Endothelial cell of umbilical vein (primary cell): ENCODE results near the gene ZNF581. TPM values are rescaled to one million over a fixed set of nuclear protein-coding genes. Genes with fewer than 3 reads are reported as not detected.

Experiments used
- BruUV-seq: library from RNA; stranded (reverse); fragments of 400-500 nt; replicated peaks from 2 replicates; lab custom pipeline; 2021; lab: Mats Ljungman, UMichigan
- CTCF ChIA-PET: fragments of 300-600, 350-600 bp; sonication (Branson Sonifier 250); formaldehyde crosslinking; loops from one replicate; lab custom pipeline; 2021; ENCODE audit warnings: antibody characterized with exemption, inconsistent platforms; lab: Charles Lee
- POLR2A ChIA-PET: fragments of 300-600, 350-600 bp; sonication (Branson Sonifier 250); formaldehyde crosslinking; loops from one replicate; lab custom pipeline; 2021; ENCODE audit warnings: antibody characterized with exemption, inconsistent platforms; lab: Charles Lee
- DNase-seq: peaks from one replicate; pipeline ENCODE4 v3.0.0-alpha.2; 2011; ENCODE audit warnings: low read depth, low spot score
- FAIRE-seq: peaks from 2 replicates; lab custom pipeline; 2011; peaks lifted over from hg19 to GRCh38; lab: Jason Lieb, UNC
- H2AFZ ChIP-seq: 2 replicates; pipeline ENCODE4 v1.6.0; 2012; ENCODE audit warnings: low read depth, low read length, control low read depth, inconsistent platforms
- H3K27ac ChIP-seq: 2 replicates; pipeline ENCODE4 v1.5.1; 2011; ENCODE audit warnings: low read depth, mild to moderate bottlenecking, control low read depth, low read length, moderate library complexity; ENCODE audit not compliant: insufficient read depth
- H3K27me3 ChIP-seq, 2 experiments: 2 replicates each; pipeline versions ENCODE4 v1.6.0 to v1.6.1; 2011; ENCODE audit warnings: low read length in 2 of 2, mixed read lengths in 1 of 2; ENCODE audit not compliant: control insufficient read depth in 2 of 2, insufficient read depth in 2 of 2
- H3K36me3 ChIP-seq, 2 experiments: 2 replicates in 1 of 2; 3 replicates in 1 of 2; pipeline ENCODE4 v1.5.1; 2011; ENCODE audit warnings: low read length in 2 of 2, mild to moderate bottlenecking in 1 of 2, moderate library complexity in 1 of 2; ENCODE audit not compliant: control insufficient read depth in 2 of 2, insufficient read depth in 2 of 2; ENCODE audit errors: extremely low read depth in 1 of 2
- H3K4me1 ChIP-seq: 3 replicates; pipeline ENCODE4 v1.5.1; 2011; ENCODE audit warnings: mild to moderate bottlenecking, low read length; ENCODE audit not compliant: control insufficient read depth, insufficient read depth; ENCODE audit errors: extremely low read depth
- H3K4me2 ChIP-seq: 2 replicates; pipeline ENCODE4 v1.6.1; 2011; ENCODE audit warnings: low read length, control low read depth, mixed read lengths; ENCODE audit not compliant: insufficient read depth
- H3K4me3 ChIP-seq, 3 experiments: fragments of 200-600 bp in 1 of 3; sonication (generic), shearing (Covaris generic) in 1 of 3; replicated peaks in 1 of 3; 2 replicates each; pipeline ENCODE4 v1.5.1; 2011 to 2016; ENCODE audit warnings: control low read depth in 3 of 3, low read length in 3 of 3, mild to moderate bottlenecking in 2 of 3, inconsistent platforms in 1 of 3, low read depth in 1 of 3, moderate library complexity in 1 of 3; ENCODE audit not compliant: insufficient read depth in 1 of 3
- H3K79me2 ChIP-seq: 2 replicates; pipeline ENCODE4 v1.6.0; 2012; ENCODE audit warnings: low read length, inconsistent platforms; ENCODE audit not compliant: control insufficient read depth, insufficient read depth
- H3K9ac ChIP-seq: replicated peaks from 2 replicates; pipeline ENCODE3; 2011; ENCODE audit warnings: low read length, control low read depth; ENCODE audit not compliant: insufficient read depth; ENCODE audit errors: extremely low read depth
- H3K9me1 ChIP-seq: replicated peaks from 3 replicates; pipeline ENCODE4 v1.6.0; 2011; ENCODE audit warnings: mild to moderate bottlenecking, low read length; ENCODE audit not compliant: control insufficient read depth, insufficient read depth; ENCODE audit errors: extremely low read depth
- H3K9me3 ChIP-seq: replicated peaks from 2 replicates; pipeline ENCODE4 v1.5.1; 2012; ENCODE audit warnings: low read length, inconsistent platforms; ENCODE audit not compliant: control insufficient read depth, insufficient read depth
- H4K20me1 ChIP-seq: replicated peaks from 2 replicates; pipeline ENCODE3; 2011; ENCODE audit warnings: mild to moderate bottlenecking, low read length; ENCODE audit not compliant: control insufficient read depth, insufficient read depth; ENCODE audit errors: extremely low read depth
- CTCF ChIP-seq, 2 donors: IDR thresholded peaks; 1 replicate in 1 of 2; 2 replicates in 1 of 2; pipeline ENCODE4 v1.5.1; 2011; ENCODE audit warnings: low read length in 2 of 2, mild to moderate bottlenecking in 2 of 2, moderate library complexity in 2 of 2, control low read depth in 1 of 2, inconsistent platforms in 1 of 2, low read depth in 1 of 2; ENCODE audit not compliant: insufficient read depth in 1 of 2; ENCODE audit errors: extremely low read depth in 1 of 2
- EZH2 ChIP-seq: IDR thresholded peaks from 2 replicates; pipeline ENCODE4 v1.6.1; 2012; ENCODE audit warnings: borderline replicate concordance, low read depth, mild to moderate bottlenecking, moderate library complexity, low read length, inconsistent platforms; ENCODE audit not compliant: severe bottlenecking
- GATA2 ChIP-seq: IDR thresholded peaks from 2 replicates; pipeline ENCODE4 v1.7.0; 2011; ENCODE audit warnings: low read depth, mild to moderate bottlenecking, moderate library complexity, mixed read lengths, low read length; ENCODE audit not compliant: insufficient read length, insufficient read depth
- JUN ChIP-seq: IDR thresholded peaks from 2 replicates; pipeline ENCODE4 v1.6.1; 2011; ENCODE audit warnings: borderline replicate concordance, low read depth; ENCODE audit not compliant: insufficient read length, insufficient read depth
- MAX ChIP-seq: IDR thresholded peaks from 2 replicates; pipeline ENCODE4 v1.6.1; 2011; ENCODE audit not compliant: insufficient read depth, insufficient read length
- MYC ChIP-seq: IDR thresholded peaks from one replicate; pipeline ENCODE4 v1.6.1; 2011; ENCODE audit warnings: mild to moderate bottlenecking, low read depth, low read length
- POLR2A ChIP-seq: IDR thresholded peaks from 2 replicates; pipeline ENCODE4 v1.6.1; 2012; ENCODE audit warnings: low read depth, mild to moderate bottlenecking, control low read depth, low read length
- dilution Hi-C: fragments of 300-500 bp; cut with MboI; formaldehyde crosslinking; loops from one replicate; pipeline ENCODE4 v1.15.0; 2019; ENCODE audit warnings: low sequenced_read_pairs; ENCODE audit not compliant: extremely low pct_ligation_motif_present
- intact Hi-C: fragments of 100-400 bp; cut with micrococcal nuclease; formaldehyde crosslinking; loops from one replicate; pipeline ENCODE4 v1.10.0; 2022
- polyA plus RNA-seq, 4 experiments: library from polyadenylated mRNA; depleted of rRNA in 3 of 4; stranded (reverse) in 3 of 4; unstranded in 1 of 4; fragments of >200 nt; gene quantifications; 2 replicates each; pipeline versions ENCODE4 v1.2.1 to v1.2.3, GENCODE V29; 2011 to 2012; ENCODE audit warnings: missing spikeins in 1 of 4
- total RNA-seq: library from RNA; stranded (reverse); gene quantifications from 2 replicates; pipeline ENCODE4 v1.2.3, GENCODE V29; 2021

ZNF581 gene
- total and polyA plus RNA-seq, 2 donors (not counting 3 experiments of a cell fraction or from before 2014, with no cell fraction given): 31.4 to 32.3 TPM

- ChIA-PET CTCF (interaction anchor here (1.9 kb wide), 1 partner anchor 12 kb away, joined by 6 read pairs; no protein-coding TSS in a partner anchor), POLR2A (no interaction called here)
- Histone ChIP-seq H3K4me1 (peaks cover 8% of the 10 kb centered on the region), H3K4me3 (no peak overlapping the region), H3K36me3 (peaks cover 7 to 48% of the 10 kb centered on the region in 2 experiments), H3K9ac (no peak overlapping the region), H3K9me3 (no peaks in the 10 kb centered on the region), H3K27ac (no peak overlapping the region), H2AFZ (no peak overlapping the region), H3K4me2 (no peak overlapping the region), H3K79me2 (peaks cover 65% of the 10 kb centered on the region), H4K20me1 (no peaks in the 10 kb centered on the region), H3K9me1 (no peaks in the 10 kb centered on the region), H3K27me3 (no peaks in the 10 kb centered on the region)
- DNase-seq: no peak
- TF ChIP-seq CTCF (IDR thresholded peaks at IDR 0.05; ENCODE audit: extremely low read depth in 1 of 2, insufficient read depth in 1 of 2, low read depth in 1 of 2, low read length in 2 of 2) (no peak), MYC (no peak), JUN (no peak), POLR2A (no peak), MAX (no peak), GATA2 (no peak), EZH2 (no peak)
- no TSS peak for BruUV-seq
- FAIRE-seq: no peak
- dilution Hi-C loops: no loop called here
- intact Hi-C loops: no loop called here
Observed at GRCh38 chr19:55683449-55684261, 40.2 kb downstream of the ZNF581 start.
